Fibroblast of lung (primary cell): Measurements from ENCODE around the gene CCT5. TPM values are rescaled to one million over a fixed set of nuclear protein-coding genes. Genes with fewer than 3 reads are reported as not detected.

Source experiments
- DNase-seq, 2 donors: peaks; one replicate each; pipeline versions ENCODE4 v3.0.0 to v3.0.0-alpha.2; 2010; ENCODE audit warnings: low read depth in 2 of 2
- H2AFZ ChIP-seq: 2 replicates; pipeline ENCODE4 v1.5.1; 2012; ENCODE audit warnings: low read length, control low read depth, inconsistent platforms
- H3K27ac ChIP-seq: 2 replicates; pipeline ENCODE4 v1.5.1; 2011; ENCODE audit warnings: low read length, control low read depth; ENCODE audit not compliant: insufficient read depth
- H3K27me3 ChIP-seq: 2 replicates; pipeline ENCODE4 v1.5.1; 2011; ENCODE audit warnings: mild to moderate bottlenecking, low read length; ENCODE audit not compliant: control insufficient read depth, insufficient read depth
- H3K36me3 ChIP-seq: 2 replicates; pipeline ENCODE4 v1.5.1; 2011; ENCODE audit warnings: low read length; ENCODE audit not compliant: control insufficient read depth, insufficient read depth
- H3K4me1 ChIP-seq: 2 replicates; pipeline ENCODE4 v1.5.1; 2011; ENCODE audit warnings: low read length; ENCODE audit not compliant: control insufficient read depth, insufficient read depth; ENCODE audit errors: extremely low read depth
- H3K4me2 ChIP-seq: 2 replicates; pipeline ENCODE4 v1.5.1; 2011; ENCODE audit warnings: low read length, control low read depth; ENCODE audit not compliant: insufficient read depth; ENCODE audit errors: extremely low read depth
- H3K4me3 ChIP-seq, 4 experiments: fragments of 200-600 bp in 1 of 4; sonication (generic) in 1 of 4; replicated peaks in 1 of 4; 2 replicates each; pipeline ENCODE4 v1.5.1; 2011 to 2016; ENCODE audit warnings: low read length in 4 of 4, low read depth in 3 of 4, mild to moderate bottlenecking in 3 of 4, control low read depth in 2 of 4, inconsistent platforms in 1 of 4, mixed read lengths in 1 of 4; ENCODE audit not compliant: insufficient read depth in 1 of 4; ENCODE audit errors: control extremely low read depth in 1 of 4
- H3K79me2 ChIP-seq: 2 replicates; pipeline ENCODE4 v1.5.1; 2012; ENCODE audit warnings: mild to moderate bottlenecking, low read length, inconsistent platforms; ENCODE audit not compliant: control insufficient read depth, insufficient read depth
- H3K9ac ChIP-seq: 2 replicates; pipeline ENCODE4 v1.5.1; 2011; ENCODE audit warnings: mild to moderate bottlenecking, low read length, control low read depth; ENCODE audit not compliant: insufficient read depth
- H3K9me3 ChIP-seq: 2 replicates; pipeline ENCODE4 v1.5.1; 2012; ENCODE audit warnings: low read depth, low read length; ENCODE audit not compliant: control insufficient read depth, insufficient read depth
- H4K20me1 ChIP-seq: 2 replicates; pipeline ENCODE4 v1.5.1; 2011; ENCODE audit warnings: low read length; ENCODE audit not compliant: control insufficient read depth, insufficient read depth; ENCODE audit errors: extremely low read depth
- EZH2 ChIP-seq: IDR thresholded peaks from 2 replicates; pipeline ENCODE4 v1.5.1; 2012; ENCODE audit warnings: low read length, control low read depth, mild to moderate bottlenecking; ENCODE audit errors: missing control alignments
- polyA plus RNA-seq, 2 donors: library from polyadenylated mRNA; depleted of rRNA in 1 of 2; stranded (reverse) in 1 of 2; unstranded in 1 of 2; fragments of >200 nt; gene quantifications; 2 replicates each; pipeline ENCODE4 v1.2.1, GENCODE V29; 2011 to 2012; ENCODE audit warnings: missing spikeins in 1 of 2
- total RNA-seq: library from RNA; depleted of rRNA; stranded (reverse); fragments of >200 nt; gene quantifications from 2 replicates; pipeline ENCODE4 v1.2.1, GENCODE V29; 2014
- TF ChIP-seq, protein P1 (sequence below), 2 donors: IDR thresholded peaks in 1 of 2; conservative IDR thresholded peaks in 1 of 2; 1 replicate in 1 of 2; 2 replicates in 1 of 2; pipeline ENCODE4 v1.5.1; 2011 to 2012; ENCODE audit warnings: low read length in 2 of 2, control low read depth in 1 of 2, inconsistent platforms in 1 of 2, low read depth in 1 of 2, mild to moderate bottlenecking in 1 of 2

CCT5 gene
- total and polyA plus RNA-seq, 2 donors (not counting 1 experiment from before 2014, with no cell fraction given) = 341 to 406 TPM

DNA sequence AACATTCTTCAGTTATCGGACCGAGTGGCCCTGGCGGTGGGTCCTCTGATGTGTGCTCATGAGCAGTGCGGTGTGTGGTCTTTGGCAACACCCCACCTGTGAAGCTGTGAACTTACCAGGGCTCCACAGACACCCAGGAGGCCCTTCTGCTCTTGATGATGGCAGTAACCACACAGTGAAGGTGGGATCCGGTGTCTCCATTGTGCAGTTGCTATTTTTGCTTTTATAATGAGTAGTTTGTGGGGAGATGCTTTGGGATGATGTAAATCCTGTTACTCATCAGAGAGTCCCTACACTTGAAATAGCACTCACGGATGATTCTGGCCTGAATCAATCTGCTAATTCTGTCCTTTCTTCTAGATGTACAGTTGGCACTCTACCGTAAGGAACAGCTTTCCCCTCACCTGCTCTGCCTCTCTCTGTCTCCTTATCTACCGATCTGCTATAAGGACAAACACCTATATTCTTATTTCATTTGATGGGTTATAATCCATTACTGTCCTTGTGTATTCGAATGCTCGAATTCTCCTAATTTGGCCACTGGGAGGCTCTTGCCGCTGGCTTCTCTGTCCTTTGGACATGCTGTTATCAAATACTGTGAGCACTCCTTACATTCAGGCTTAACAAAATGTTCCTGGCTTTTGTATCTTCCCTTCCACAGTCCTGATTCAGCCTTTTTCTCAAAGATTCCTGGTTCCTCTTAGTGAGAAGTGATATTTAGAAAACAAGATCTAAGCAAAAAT lies 20.6 kb upstream of the CCT5 start:
- H3K9me3 ChIP-seq = no peaks in the 10 kb centered on the region
- H3K4me2 ChIP-seq = no peak overlapping the region
- peaks cover 10% of the 10 kb centered on the region for H3K4me1 ChIP-seq
- DNase-seq = peak; percentile 39 to 92
- no peak overlapping the region for H3K27ac ChIP-seq
- TF ChIP-seq EZH2 = no peak
- TF ChIP-seq, protein P1, sequence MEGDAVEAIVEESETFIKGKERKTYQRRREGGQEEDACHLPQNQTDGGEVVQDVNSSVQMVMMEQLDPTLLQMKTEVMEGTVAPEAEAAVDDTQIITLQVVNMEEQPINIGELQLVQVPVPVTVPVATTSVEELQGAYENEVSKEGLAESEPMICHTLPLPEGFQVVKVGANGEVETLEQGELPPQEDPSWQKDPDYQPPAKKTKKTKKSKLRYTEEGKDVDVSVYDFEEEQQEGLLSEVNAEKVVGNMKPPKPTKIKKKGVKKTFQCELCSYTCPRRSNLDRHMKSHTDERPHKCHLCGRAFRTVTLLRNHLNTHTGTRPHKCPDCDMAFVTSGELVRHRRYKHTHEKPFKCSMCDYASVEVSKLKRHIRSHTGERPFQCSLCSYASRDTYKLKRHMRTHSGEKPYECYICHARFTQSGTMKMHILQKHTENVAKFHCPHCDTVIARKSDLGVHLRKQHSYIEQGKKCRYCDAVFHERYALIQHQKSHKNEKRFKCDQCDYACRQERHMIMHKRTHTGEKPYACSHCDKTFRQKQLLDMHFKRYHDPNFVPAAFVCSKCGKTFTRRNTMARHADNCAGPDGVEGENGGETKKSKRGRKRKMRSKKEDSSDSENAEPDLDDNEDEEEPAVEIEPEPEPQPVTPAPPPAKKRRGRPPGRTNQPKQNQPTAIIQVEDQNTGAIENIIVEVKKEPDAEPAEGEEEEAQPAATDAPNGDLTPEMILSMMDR (conservative IDR thresholded peaks at IDR 0.05 in 1 of 2, IDR thresholded peaks at IDR 0.05 in 1 of 2; ENCODE audit: low read depth in 1 of 2, low read length in 2 of 2) = peak; percentile 19 to 41
- H3K4me3 ChIP-seq = no peak overlapping the region
- no peaks in the 10 kb centered on the region for H3K79me2 ChIP-seq
- no peaks in the 10 kb centered on the region for H3K36me3 ChIP-seq
- H4K20me1 ChIP-seq = no peaks in the 10 kb centered on the region
- H3K27me3 ChIP-seq = no peaks in the 10 kb centered on the region
- no peak overlapping the region for H2AFZ ChIP-seq
- H3K9ac ChIP-seq = no peak overlapping the region

DNA sequence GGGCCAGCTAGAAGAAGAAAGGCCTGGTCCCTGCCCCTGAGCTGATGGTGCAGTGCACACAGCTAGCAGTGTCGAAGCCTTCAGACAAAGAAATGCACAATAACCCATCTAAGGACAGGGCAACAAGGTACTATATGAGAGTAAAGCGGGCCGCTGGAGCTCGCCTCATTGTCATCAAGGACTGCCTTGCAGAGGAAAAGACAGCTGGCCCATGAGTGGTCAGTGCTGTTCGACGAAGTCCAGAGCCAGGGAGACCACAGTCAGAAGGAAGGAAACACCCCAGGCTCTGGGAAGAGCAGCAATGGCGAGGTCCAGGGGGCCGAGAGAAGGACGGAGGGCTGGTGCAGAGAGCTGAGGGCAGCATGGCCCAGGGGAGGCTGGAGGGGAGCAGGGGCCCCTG lies 17.7 kb upstream of the CCT5 start:
- Histone ChIP-seq H3K36me3 (no peaks in the 10 kb centered on the region), H4K20me1 (no peaks in the 10 kb centered on the region), H3K9ac (no peak overlapping the region), H3K4me2 (no peak overlapping the region), H3K27ac (no peak overlapping the region), H3K27me3 (no peaks in the 10 kb centered on the region), H3K9me3 (no peaks in the 10 kb centered on the region), H2AFZ (no peak overlapping the region), H3K4me3 (no peak overlapping the region), H3K79me2 (no peaks in the 10 kb centered on the region), H3K4me1 (peaks cover 15% of the 10 kb centered on the region)
- TF ChIP-seq EZH2 = no peak
- TF ChIP-seq, protein P1 (conservative IDR thresholded peaks at IDR 0.05 in 1 of 2, IDR thresholded peaks at IDR 0.05 in 1 of 2; ENCODE audit: low read depth in 1 of 2, low read length in 2 of 2) = no peak
- no peak for DNase-seq

DNA sequence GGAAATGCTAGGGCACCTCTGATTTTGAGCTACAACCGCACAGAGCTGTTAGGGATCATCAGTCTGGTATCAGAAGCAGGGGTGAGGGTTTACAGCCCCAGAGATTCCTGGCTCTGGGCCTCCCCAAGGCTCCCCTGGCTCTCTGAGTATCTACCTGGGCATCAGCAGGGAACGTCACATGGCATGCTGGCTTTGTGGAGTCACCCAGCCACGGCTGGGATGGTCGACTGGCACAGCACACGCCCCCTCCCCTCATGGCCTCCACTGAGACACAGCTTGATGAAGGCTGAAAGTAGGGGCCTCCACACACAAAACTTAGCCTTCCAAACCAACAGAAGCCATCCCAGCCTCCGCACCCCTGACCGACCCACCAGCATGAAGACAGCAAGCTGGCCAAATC lies 17.1 kb upstream of the CCT5 start:
- Histone ChIP-seq H2AFZ (no peak overlapping the region), H3K27ac (peak overlapping the region; percentile 66)
- TF ChIP-seq, protein P1 (conservative IDR thresholded peaks at IDR 0.05 in 1 of 2, IDR thresholded peaks at IDR 0.05 in 1 of 2; ENCODE audit: low read depth in 1 of 2, low read length in 2 of 2) = no peak
- no peak for TF ChIP-seq EZH2

More for the DNA sequence above, 17.1 kb upstream of the CCT5 start:
- Histone ChIP-seq H4K20me1 (no peaks in the 10 kb centered on the region), H3K4me3 (no peak overlapping the region), H3K9ac (no peak overlapping the region), H3K9me3 (no peaks in the 10 kb centered on the region), H3K36me3 (no peaks in the 10 kb centered on the region), H3K4me2 (no peak overlapping the region), H3K27me3 (no peaks in the 10 kb centered on the region), H3K79me2 (no peaks in the 10 kb centered on the region), H3K4me1 (peaks cover 15% of the 10 kb centered on the region)
- DNase-seq = no peak
